H1 (cell line): ENCODE results near the gene AP3B2. TPM values are rescaled to one million over a fixed set of nuclear protein-coding genes. Genes with fewer than 3 reads are reported as not detected.

Source experiments
- ASH2L ChIP-seq: fragments of 200-600, 300-600 bp; sonication (generic); IDR thresholded peaks from one replicate; pipeline ENCODE4 v1.7.1; 2017; ENCODE audit warnings: low read length
- KDM1A ChIP-seq: fragments of 200-600, 300-600 bp; sonication (generic); IDR thresholded peaks from 2 replicates; pipeline ENCODE4 v1.7.1; 2016; ENCODE audit warnings: mild to moderate bottlenecking, low read length, borderline replicate concordance
- PHF8 ChIP-seq: fragments of 200-600 bp; sonication (generic); conservative IDR thresholded peaks from 2 replicates; pipeline ENCODE4 v1.7.1; 2012; ENCODE audit warnings: low read depth, mild to moderate bottlenecking, inconsistent platforms, low read length, moderate library complexity
- POU5F1 ChIP-seq: IDR thresholded peaks from 2 replicates; pipeline ENCODE4 v1.6.1; 2011; ENCODE audit warnings: low read depth, mild to moderate bottlenecking, low read length, moderate library complexity
- SP4 ChIP-seq: IDR thresholded peaks from 2 replicates; pipeline ENCODE4 v1.6.1; 2012; ENCODE audit warnings: low read length, inconsistent platforms
- TCF12 ChIP-seq: IDR thresholded peaks from 2 replicates; pipeline ENCODE4 v1.6.1; 2011; ENCODE audit warnings: low read depth, mild to moderate bottlenecking, low read length
- YY1 ChIP-seq: IDR thresholded peaks from 2 replicates; pipeline ENCODE4 v1.6.1; 2011; ENCODE audit warnings: low read depth, mild to moderate bottlenecking, low read length
- polyA plus RNA-seq, 7 experiments: library from polyadenylated mRNA; depleted of rRNA in 3 of 7; stranded (reverse) in 5 of 7; unstranded in 2 of 7; fragments of >200 nt in 5 of 7; fragments of 200-250 nt in 2 of 7; gene quantifications; 1 replicate in 5 of 7; 2 replicates in 1 of 7; 4 replicates in 1 of 7; pipeline versions ENCODE4 v1.2.1 to v1.2.3, GENCODE V29; 2011 to 2013; ENCODE audit warnings: missing spikeins in 2 of 7, mixed read lengths in 2 of 7
- total RNA-seq: library from RNA; stranded (reverse); fragmentation: NEBNext Ultra II Directional; extraction: Animal tissue kit (Norgen Biotek cat#: 25700); gene quantifications from 2 replicates; pipeline ENCODE4 v1.2.1, GENCODE V29; 2021

The AP3B2 gene
- total and polyA plus RNA-seq, 2 of the 8 experiments (the other 6 are each of a cell fraction or from before 2014, with no cell fraction given): 21.8 to 25.7 TPM

DNA sequence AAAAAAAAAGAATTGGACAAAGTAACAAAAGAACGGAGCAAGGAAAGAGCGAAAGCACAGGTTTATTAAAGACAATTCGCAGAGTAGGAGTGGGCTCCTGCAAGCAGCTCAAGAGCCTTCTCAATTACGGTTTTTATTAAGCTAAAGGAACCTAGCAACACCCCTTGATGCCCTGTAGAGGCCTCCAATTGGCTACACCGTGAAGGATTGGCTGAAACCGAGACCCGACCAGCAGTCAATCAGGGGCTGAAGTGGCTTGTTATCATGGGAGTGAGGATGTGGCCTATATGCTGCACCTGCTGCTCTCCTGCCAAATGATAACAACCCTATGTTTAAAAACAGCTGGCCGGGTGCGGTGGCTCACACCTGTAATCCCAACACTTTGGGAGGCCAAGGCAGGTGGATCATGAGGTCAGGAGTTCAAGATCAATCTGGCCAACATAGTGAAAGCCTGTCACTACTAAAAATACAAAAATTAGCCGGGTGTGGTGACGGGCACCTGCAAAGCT is 20.4 kb upstream of the AP3B2 start (continued):
- TF ChIP-seq PHF8: no peak
- no peak for TF ChIP-seq KDM1A
- no peak for TF ChIP-seq POU5F1
- no peak for TF ChIP-seq YY1
- no peak for TF ChIP-seq SP4
- no peak for TF ChIP-seq TCF12
- TF ChIP-seq ASH2L: no peak
